Activated CD4-positive, alpha-beta T cell treated with anti-CD3 and anti-CD28 coated beads for 4 hours (primary cell): Measurements from ENCODE around the gene SART3.
"Not testable (repeated sequence)": the region's sequence is repeated elsewhere in the genome, so short reads cannot be mapped to it uniquely, and the experiment has no call there.

Source experiments
- DNase-seq, 2 donors: peaks; one replicate each; pipeline ENCODE4 v3.0.0-alpha.2; 2020

SART3 gene

GRCh38 chr12:108581311-108582227 is 20.6 kb upstream of the SART3 start:
- DNase-seq, result no peak

DNA sequence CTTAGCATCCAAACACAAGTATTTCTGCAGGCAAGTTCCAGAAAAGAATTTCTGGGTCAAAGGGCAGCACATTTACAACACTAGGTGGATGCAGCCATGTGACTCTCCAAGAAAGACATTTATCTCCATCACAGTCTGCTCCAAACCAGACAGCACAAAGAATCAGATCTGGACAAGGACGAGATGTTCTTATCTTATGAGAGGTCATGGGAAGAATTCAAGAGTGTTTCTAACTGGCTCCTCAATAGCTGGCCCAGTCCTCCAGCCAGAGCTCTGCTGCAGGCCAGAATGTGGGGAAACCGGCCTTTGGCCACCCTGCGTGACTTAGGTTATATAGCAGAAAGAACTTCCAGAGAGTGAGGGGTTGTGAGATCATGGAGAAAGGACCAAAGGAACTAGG is 19.6 kb upstream of the SART3 start:
- no peak for DNase-seq

DNA sequence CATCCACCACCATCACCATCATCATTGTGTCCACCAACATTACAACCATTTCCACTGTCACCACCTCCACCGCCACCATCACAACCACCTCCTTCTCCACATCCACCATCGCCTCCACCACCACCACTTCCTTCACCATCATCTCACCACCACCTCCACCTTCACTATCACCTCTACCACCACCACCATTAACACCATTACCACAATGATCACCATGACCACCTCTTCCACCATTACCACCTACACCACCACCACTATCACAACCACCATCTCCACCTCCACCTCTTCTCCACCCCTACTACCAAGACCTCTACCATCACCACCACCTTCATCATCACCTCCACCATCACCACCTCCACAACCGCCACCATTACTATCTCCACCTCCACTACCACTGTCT is 17.8 kb upstream of the SART3 start:
- DNase-seq, result no peak

- DNase-seq, result no peak
Observed at GRCh38 chr12:108578264-108578663, 17.3 kb upstream of the SART3 start.

DNA sequence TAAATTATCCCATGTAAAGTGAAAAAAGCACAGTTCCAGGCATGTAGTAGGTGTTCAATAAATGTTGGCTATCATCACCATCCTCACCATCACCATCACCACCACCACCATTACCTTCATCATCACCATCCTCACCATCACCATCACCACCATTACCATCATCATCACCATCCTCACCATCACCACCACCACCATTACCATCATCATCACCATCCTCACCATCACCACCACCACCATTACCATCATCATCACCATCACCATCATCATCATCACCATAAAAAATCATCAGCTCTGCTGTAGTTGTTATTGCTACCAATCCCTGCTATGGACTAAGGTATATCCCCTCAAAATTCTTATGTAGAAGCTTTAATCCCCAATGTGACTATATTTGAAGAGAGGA is 16.5 kb upstream of the SART3 start:
- no peak for DNase-seq

DNA sequence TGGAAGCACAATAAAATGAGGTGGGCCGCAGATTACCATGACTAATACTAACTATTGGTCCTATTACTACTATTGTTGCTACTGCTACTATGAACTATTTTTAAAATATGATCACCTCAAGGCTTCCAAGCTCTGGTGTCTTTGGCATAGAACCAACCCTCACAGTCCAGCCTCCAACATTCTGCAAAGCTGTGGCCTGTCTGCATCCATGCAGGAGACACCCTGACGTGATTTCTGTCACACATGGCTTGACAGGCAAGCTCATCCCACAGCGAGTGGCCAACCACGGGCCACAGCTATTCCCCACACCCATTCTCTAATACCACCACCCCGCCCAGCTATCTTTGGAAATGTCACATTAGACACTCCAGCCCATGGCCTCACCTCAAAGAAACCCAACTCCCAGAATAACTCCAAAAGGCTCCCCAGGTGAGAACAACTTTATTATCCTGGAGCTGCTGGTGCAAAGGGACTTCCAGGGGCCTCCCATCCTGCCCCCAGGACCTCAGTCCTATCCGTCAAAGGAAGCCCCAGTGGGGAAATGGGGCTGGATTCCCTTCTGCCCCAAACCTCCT is 15.8 kb upstream of the SART3 start:
- DNase-seq, result no peak

DNA sequence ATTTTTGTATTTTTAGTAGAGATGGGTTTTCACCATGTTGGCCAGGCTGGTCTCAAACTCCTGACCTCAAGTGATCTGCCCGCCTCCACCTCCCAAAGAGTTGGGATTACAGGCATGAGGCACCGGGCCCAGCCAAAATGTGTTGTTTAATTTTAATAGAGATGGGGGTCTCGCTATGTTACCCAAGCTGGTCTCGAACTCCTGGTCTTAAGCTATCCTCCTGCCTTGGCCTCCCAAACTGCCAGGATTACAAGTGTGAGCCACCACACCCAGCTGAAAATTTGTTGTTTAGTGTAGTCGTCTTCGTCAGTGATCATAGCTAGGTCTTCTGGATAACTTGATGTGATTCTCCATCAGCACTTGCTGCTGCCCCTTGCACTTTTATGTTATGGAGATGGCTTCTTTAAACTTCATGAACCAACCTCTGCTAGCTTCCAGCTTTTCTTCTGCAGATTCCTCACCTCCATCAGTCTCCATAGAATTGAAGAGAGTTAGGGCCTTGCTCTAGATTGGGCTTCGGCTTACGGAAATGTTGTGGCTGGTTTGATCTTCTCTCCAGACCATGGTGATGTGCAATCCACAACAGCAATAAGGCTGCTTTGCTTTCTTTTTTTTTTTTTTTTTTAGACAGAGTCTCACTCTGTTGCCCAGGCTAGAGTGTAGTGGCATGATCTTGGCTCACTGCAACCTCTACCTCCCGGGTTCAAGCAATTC is 14.4 kb upstream of the SART3 start:
- DNase-seq, result no peak

GRCh38 chr12:108574276-108574675 is 13.3 kb upstream of the SART3 start:
- not testable (repeated sequence) for DNase-seq

DNA sequence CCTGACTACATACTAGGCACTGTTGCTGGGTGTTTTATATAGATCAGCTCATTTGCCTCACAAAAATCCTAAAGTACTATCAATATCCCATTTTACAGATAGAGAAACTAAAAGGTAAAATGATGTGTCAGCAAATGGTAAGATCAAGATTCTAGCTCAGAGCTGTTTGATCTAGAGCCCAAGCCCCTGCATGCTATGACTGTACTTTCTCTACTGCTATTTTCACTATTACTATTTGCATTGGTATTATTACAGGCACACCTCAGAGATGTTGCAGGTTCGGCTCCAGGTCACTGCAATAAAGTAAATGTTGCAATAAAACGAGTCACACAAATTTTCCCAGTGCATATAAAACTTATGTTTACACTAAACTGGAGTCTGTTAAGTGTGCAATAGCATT is 12.3 kb upstream of the SART3 start:
- DNase-seq, result no peak

- DNase-seq, result no peak
Observed at GRCh38 chr12:108572166-108572790, 11.3 kb upstream of the SART3 start.

- DNase-seq, result no peak
Observed at GRCh38 chr12:108571609-108572165, 10.7 kb upstream of the SART3 start.

DNA sequence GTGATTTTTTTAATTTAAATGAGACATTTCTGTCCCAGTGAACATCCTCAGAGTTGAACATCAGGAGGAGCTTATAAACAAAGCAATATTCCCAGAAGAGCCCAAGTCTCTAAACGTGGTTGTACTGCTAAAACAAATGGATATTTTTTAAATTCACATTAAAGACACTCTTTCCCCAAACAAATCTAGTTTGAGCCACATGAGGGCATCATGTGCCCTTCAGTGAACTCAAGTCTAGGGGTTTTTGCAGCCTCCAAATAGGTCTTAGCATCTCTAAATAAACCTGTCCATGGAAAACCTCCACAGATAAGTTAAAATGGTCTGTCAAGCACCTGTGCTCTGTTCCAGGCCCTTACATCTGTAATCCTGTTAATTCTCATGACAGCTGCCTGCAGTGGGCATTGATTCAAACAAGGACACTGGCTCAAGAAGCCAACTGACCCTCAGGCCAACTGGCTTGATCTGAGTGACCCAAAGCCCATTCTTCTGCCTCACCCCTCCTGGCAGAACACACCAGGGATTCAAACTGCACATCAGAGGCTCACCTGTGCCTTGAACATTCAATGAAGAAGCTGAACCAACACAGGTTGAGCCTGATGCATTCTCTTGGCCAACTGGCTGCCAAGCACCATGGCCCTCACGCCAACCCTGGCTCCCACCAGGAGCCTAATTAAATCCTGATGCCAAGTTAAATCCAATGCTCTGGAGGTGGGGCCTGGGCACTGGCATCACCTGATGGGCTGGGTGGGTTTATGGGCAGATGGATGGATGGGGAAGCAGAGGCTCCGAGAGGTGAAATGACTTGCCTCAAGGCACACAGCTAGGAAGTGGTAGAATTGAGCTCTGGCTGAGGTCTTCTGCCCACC is 10.0 kb upstream of the SART3 start:
- no peak for DNase-seq

DNA sequence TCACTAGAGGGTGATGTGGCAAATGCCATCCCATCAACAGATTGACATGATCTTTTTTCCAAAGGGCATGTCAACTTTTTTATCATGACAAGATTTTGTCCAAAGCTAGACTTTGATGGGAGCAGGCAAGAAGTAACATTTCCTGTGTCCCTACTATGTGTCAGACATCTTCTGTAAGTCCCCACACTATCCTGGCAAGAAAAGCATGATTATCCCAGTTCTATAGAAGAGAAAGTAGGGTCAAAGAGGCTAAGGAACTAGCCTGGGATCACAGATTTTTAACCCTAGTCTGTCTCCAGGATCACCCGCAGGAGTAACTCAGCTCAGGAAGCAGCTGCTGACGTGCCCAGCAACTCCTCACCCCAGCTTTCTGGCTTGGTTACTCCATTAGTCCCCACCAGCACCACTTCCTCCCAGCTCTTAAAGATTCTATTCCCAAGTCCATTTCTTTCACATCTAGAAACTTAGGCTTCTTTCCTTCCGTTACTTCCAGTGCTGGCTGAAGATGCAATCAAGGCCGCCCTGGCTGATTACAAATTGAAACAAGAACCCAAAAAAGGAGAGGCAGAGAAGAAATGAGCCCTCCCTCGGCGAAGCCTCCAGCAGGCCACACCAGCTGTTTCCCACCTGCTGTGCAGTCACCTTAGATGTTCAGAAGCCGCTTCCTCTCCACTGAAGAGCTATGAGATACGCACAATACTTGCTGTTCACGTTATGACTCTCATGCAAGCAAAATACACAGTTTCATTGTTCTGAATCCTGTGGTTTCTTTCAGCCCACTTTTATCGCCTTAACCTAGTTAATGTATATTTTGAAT is 7.6 kb upstream of the SART3 start:
- peak; percentile 40 to 51 for DNase-seq

DNA sequence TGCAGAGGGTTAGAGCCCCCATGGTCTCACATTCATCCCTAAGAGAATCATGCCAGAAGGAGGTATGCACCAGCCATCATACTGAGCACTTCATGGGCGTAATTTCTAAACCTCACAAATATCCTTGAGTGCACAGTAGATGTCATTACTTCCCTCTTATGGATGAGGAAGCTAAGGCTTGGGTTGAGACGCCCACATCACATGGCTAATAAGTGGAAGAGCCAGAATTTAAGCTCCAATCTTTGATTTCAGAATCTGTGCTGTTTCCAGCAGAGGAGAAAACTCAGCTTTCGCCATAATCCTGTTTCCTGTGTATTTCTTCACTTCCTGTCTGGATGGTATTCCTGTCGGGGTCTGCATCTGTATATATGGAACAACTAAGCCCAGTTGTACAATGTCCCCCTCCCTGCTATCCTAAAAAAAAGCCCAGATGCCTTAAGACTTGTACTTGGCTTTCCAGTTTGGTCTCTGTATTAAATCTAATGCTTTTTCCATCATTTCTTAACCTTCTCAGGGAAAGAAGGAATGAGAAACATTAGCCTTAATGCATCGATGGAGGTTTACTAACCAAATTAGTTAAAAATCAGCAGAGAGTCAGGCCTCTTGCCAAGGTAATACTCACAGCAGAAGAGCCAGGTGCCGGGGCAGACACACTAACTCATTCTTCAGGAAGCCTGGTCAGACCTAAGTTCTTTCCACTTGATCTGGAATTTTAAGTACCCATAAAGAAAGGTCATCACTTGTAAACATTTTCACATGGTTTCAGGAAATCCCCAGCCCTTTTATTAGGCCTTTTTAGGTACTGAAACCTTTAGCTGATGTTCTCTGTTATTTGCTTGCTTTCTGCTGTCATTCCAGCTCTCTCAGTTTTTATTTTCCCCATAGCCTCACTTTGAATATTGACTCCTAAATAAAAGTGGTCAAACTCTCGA is 6.7 kb upstream of the SART3 start:
- DNase-seq, result no peak

DNA sequence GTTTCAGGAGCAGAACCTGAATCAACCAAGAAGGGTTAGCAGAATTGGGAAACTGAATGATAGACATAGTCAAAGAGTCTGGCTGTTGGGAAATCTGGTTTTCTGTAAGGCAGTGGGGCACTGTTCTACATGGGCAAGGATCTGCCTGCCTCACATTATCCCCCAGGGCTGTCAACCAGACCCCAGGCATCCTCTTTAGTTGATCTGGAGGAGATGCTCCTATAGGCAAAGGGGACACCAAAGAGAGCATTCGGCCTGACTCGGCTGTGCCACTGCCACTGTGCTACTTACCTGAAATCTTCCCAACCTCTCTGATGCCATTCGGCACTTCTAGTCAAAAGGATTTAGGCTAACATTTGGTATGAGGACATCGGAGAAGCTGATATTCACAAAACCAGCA is 5.5 kb upstream of the SART3 start:
- DNase-seq, result no peak

DNA sequence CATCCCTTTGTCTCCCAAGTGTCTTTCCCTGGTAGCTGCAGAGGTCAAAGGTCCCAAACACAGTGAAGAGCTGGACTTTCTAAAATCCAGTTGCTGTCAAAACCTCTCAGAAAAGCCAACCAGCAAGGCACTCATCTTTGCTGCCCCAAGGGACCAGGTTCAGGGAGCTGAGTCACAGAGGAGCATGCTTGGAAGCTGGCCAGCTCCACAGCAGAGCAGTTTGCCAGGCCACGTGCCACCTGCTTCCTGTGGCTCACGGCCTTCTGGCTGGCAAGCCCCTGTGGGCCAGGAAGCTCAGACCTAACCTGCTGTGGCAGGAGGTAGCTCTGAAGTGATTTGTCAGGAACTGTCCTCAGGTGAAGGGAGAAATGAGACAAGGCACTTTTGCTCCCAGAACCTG is 5.0 kb upstream of the SART3 start:
- DNase-seq, result peak; percentile 59 to 76

GRCh38 chr12:108565146-108565545 is 4.2 kb upstream of the SART3 start:
- DNase-seq, result no peak

GRCh38 chr12:108564724-108565123 is 3.8 kb upstream of the SART3 start:
- no peak for DNase-seq

- DNase-seq, result no peak
Observed at GRCh38 chr12:108563804-108564151, 2.8 kb upstream of the SART3 start.
